ENCODE results near the gene SDC1.
"Not testable (repeated sequence)": the region's sequence is repeated elsewhere in the genome, so short reads cannot be mapped to it uniquely, and the experiment has no call there.

SDC1 gene
- total RNA-seq: 0 to 1.8 (median 0) reads per million in 9 experiments

GRCh38 chr2:20224716-20225293 lies at the start of gene SDC1:
TSS of gene SDC1 (minus strand) at chr2:20225130. CDS start at chr2:20224867, 263 bp downstream.
- Mint-ChIP-seq H3K9me3 (no peaks in the 10 kb centered on the region), H3K27ac (no peak within 1 kb of the TSS), H3K4me1 (ENCODE audit: low read depth in 2 of 2) (peaks cover 0 to 2% of the 10 kb centered on the region in 2 donors), H3K4me3 (peak within 1 kb of the TSS; percentile 49 to 64), H3K36me3 (ENCODE audit: insufficient read depth) (peaks cover 7% of the 10 kb centered on the region), H3K27me3 (peaks cover 50 to 76% of the 10 kb centered on the region in 2 donors)
- ATAC-seq (replicated peaks) (no peak), DNase-seq (no peak)

GRCh38 chr2:20273042-20273441 lies 48.1 kb upstream of the SDC1 start:
- Mint-ChIP-seq H3K4me3 (no peak overlapping the region), H3K36me3 (ENCODE audit: insufficient read depth) (peaks cover 19% of the 10 kb centered on the region), H3K9me3 (no peaks in the 10 kb centered on the region), H3K4me1 (ENCODE audit: low read depth in 2 of 2) (peaks cover 4 to 18% of the 10 kb centered on the region in 2 donors), H3K27me3 (no peaks in the 10 kb centered on the region), H3K27ac (no peak overlapping the region)
- DNase-seq: no peak
- no peak for ATAC-seq (replicated peaks)

- H3K27me3 Mint-ChIP-seq: not testable (repeated sequence)
These were observed 43.4 kb upstream of the SDC1 start for GRCh38 chr2:20268317-20268716.

GRCh38 chr2:20267529-20267928 lies 42.6 kb upstream of the SDC1 start:
- H3K27ac Mint-ChIP-seq: peak overlapping the region; percentile 31 to 67

More at GRCh38 chr2:20268317-20268716, 43.4 kb upstream of the SDC1 start:
- ATAC-seq (replicated peaks); H3K27ac Mint-ChIP-seq; H3K9me3 Mint-ChIP-seq; H3K4me3 Mint-ChIP-seq; DNase-seq: not testable (repeated sequence)
- Mint-ChIP-seq H3K4me1 (ENCODE audit: low read depth in 2 of 2) (peaks cover 5 to 15% of the 10 kb centered on the region in 2 donors), H3K36me3 (ENCODE audit: insufficient read depth) (peaks cover 31% of the 10 kb centered on the region)

GRCh38 chr2:20264629-20265028 lies 39.7 kb upstream of the SDC1 start:
- no peak overlapping the region for H3K27ac Mint-ChIP-seq
- peaks cover 3 to 7% of the 10 kb centered on the region in 2 donors for H3K4me1 Mint-ChIP-seq (ENCODE audit: low read depth in 2 of 2)
- H3K9me3 Mint-ChIP-seq: no peaks in the 10 kb centered on the region

More at GRCh38 chr2:20267529-20267928, 42.6 kb upstream of the SDC1 start:
- Mint-ChIP-seq H3K27me3 (no peaks in the 10 kb centered on the region), H3K4me1 (ENCODE audit: low read depth in 2 of 2) (peaks cover 5 to 15% of the 10 kb centered on the region in 2 donors), H3K4me3 (no peak overlapping the region), H3K36me3 (ENCODE audit: insufficient read depth) (peaks cover 39% of the 10 kb centered on the region), H3K9me3 (no peaks in the 10 kb centered on the region)
- ATAC-seq (replicated peaks) (no peak), DNase-seq (no peak)

GRCh38 chr2:20257411-20257810 lies 32.5 kb upstream of the SDC1 start:
- H3K4me3 Mint-ChIP-seq: no peak overlapping the region
- peaks cover 73% of the 10 kb centered on the region for H3K36me3 Mint-ChIP-seq (ENCODE audit: insufficient read depth)
- H3K27me3 Mint-ChIP-seq: no peaks in the 10 kb centered on the region
- DNase-seq: no peak
- H3K27ac Mint-ChIP-seq: no peak overlapping the region
- H3K9me3 Mint-ChIP-seq: no peaks in the 10 kb centered on the region
- no peaks in the 10 kb centered on the region for H3K4me1 Mint-ChIP-seq (ENCODE audit: low read depth in 2 of 2)
- ATAC-seq (replicated peaks): no peak

More at GRCh38 chr2:20264629-20265028, 39.7 kb upstream of the SDC1 start:
- no peak overlapping the region for H3K4me3 Mint-ChIP-seq
- H3K36me3 Mint-ChIP-seq (ENCODE audit: insufficient read depth): peaks cover 47% of the 10 kb centered on the region
- ATAC-seq (replicated peaks) (no peak), DNase-seq (no peak)
- no peaks in the 10 kb centered on the region for H3K27me3 Mint-ChIP-seq

GRCh38 chr2:20254731-20255130 lies 29.8 kb upstream of the SDC1 start:
- DNase-seq: no peak
- ATAC-seq (replicated peaks): no peak
- H3K4me1 Mint-ChIP-seq (ENCODE audit: low read depth in 2 of 2): no peaks in the 10 kb centered on the region
- peak overlapping the region in 1 of 2 donors; percentile 92 for H3K27ac Mint-ChIP-seq
- no peaks in the 10 kb centered on the region for H3K9me3 Mint-ChIP-seq
- no peak overlapping the region for H3K4me3 Mint-ChIP-seq
- H3K27me3 Mint-ChIP-seq: no peaks in the 10 kb centered on the region
- peaks cover 76% of the 10 kb centered on the region for H3K36me3 Mint-ChIP-seq (ENCODE audit: insufficient read depth)

- Mint-ChIP-seq H3K4me1 (ENCODE audit: low read depth in 2 of 2) (no peaks in the 10 kb centered on the region), H3K36me3 (ENCODE audit: insufficient read depth) (peaks cover 56% of the 10 kb centered on the region), H3K27ac (no peak overlapping the region), H3K9me3 (no peaks in the 10 kb centered on the region), H3K4me3 (no peak overlapping the region), H3K27me3 (no peaks in the 10 kb centered on the region)
- DNase-seq (no peak), ATAC-seq (replicated peaks) (no peak)
These were observed 25.5 kb upstream of the SDC1 start for GRCh38 chr2:20250436-20250835.

GRCh38 chr2:20249170-20249569 lies 24.2 kb upstream of the SDC1 start:
- ATAC-seq (replicated peaks) (no peak), DNase-seq (no peak)
- Mint-ChIP-seq H3K9me3 (no peaks in the 10 kb centered on the region), H3K27ac (no peak overlapping the region), H3K27me3 (no peaks in the 10 kb centered on the region), H3K4me1 (ENCODE audit: low read depth in 2 of 2) (peaks cover 0 to 1% of the 10 kb centered on the region in 2 donors), H3K36me3 (ENCODE audit: insufficient read depth) (peaks cover 46% of the 10 kb centered on the region), H3K4me3 (no peak overlapping the region)

- H3K27me3 Mint-ChIP-seq: no peaks in the 10 kb centered on the region
- no peaks in the 10 kb centered on the region for H3K9me3 Mint-ChIP-seq
- H3K27ac Mint-ChIP-seq: peak overlapping the region in 1 of 2 donors; percentile 35
- H3K4me3 Mint-ChIP-seq: no peak overlapping the region
- peaks cover 25% of the 10 kb centered on the region for H3K36me3 Mint-ChIP-seq (ENCODE audit: insufficient read depth)
- H3K4me1 Mint-ChIP-seq (ENCODE audit: low read depth in 2 of 2): peaks cover under 1 to 14% of the 10 kb centered on the region in 2 donors
- ATAC-seq (replicated peaks) (no peak), DNase-seq (no peak)
These were observed 22.2 kb upstream of the SDC1 start for GRCh38 chr2:20247084-20247483.

GRCh38 chr2:20243637-20244036 lies 18.7 kb upstream of the SDC1 start:
- not testable (repeated sequence) for H3K27me3 Mint-ChIP-seq; H3K36me3 Mint-ChIP-seq (ENCODE audit: insufficient read depth); H3K4me3 Mint-ChIP-seq; DNase-seq; ATAC-seq (replicated peaks); H3K27ac Mint-ChIP-seq; H3K9me3 Mint-ChIP-seq
- peaks cover 4 to 22% of the 10 kb centered on the region in 2 donors for H3K4me1 Mint-ChIP-seq (ENCODE audit: low read depth in 2 of 2)

- Mint-ChIP-seq H3K36me3 (ENCODE audit: insufficient read depth) (peaks cover 7% of the 10 kb centered on the region), H3K27me3 (peaks cover 6% of the 10 kb centered on the region in 2 donors), H3K9me3 (no peaks in the 10 kb centered on the region), H3K27ac (no peak overlapping the region), H3K4me3 (no peak overlapping the region), H3K4me1 (ENCODE audit: low read depth in 2 of 2) (peaks cover 4 to 22% of the 10 kb centered on the region in 2 donors)
- ATAC-seq (replicated peaks) (no peak), DNase-seq (no peak)
These were observed 17.9 kb upstream of the SDC1 start for GRCh38 chr2:20242727-20243377.

GRCh38 chr2:20241973-20242726 lies 17.2 kb upstream of the SDC1 start:
- H3K36me3 Mint-ChIP-seq (ENCODE audit: insufficient read depth): peaks cover 5% of the 10 kb centered on the region
- H3K27ac Mint-ChIP-seq: peak overlapping the region; percentile 65 to 74
- no peaks in the 10 kb centered on the region for H3K9me3 Mint-ChIP-seq
- H3K4me3 Mint-ChIP-seq: peak overlapping the region; percentile 40 to 72
- DNase-seq (peak in 1 of 3 experiments; percentile 9), ATAC-seq (replicated peaks) (no peak)
- peaks cover 6 to 13% of the 10 kb centered on the region in 2 donors for H3K27me3 Mint-ChIP-seq
- H3K4me1 Mint-ChIP-seq (ENCODE audit: low read depth in 2 of 2): peaks cover 4 to 22% of the 10 kb centered on the region in 2 donors
